K562 (cell line): Measurements from ENCODE around the gene PPFIA3.

Experiments used
- CEBPZ ChIP-seq: fragments of 150-350 bp; IDR thresholded peaks from 2 replicates; pipeline ENCODE4 v1.6.1; 2014; ENCODE audit warnings: low read depth, mild to moderate bottlenecking, low read length, borderline replicate concordance
- CREB5 ChIP-seq: fragments of 250-450 bp; sonication (Bioruptor Pico); IDR thresholded peaks from 2 replicates; pipeline ENCODE4 v1.5.0; 2020; ENCODE audit warnings: mild to moderate bottlenecking
- GTF2B ChIP-seq: IDR thresholded peaks from 2 replicates; pipeline ENCODE4 v1.6.1; 2011; ENCODE audit not compliant: insufficient read length; ENCODE audit errors: extremely low read depth
- JUN ChIP-seq, 2 experiments: sonication (generic) in 1 of 2; formaldehyde crosslinking in 1 of 2; IDR thresholded peaks; 2 replicates each; pipeline versions ENCODE4 v1.6.1 to v1.8.0; 2012 to 2022; ENCODE audit warnings: borderline replicate concordance in 2 of 2, mild to moderate bottlenecking in 2 of 2, improper control_type of control experiment in 1 of 2, low read depth in 1 of 2, low read length in 1 of 2, missing genetic modification reagents in 1 of 2
- MLX ChIP-seq, 2 experiments: fragments of 450-650 bp in 1 of 2; sonication (generic) in 1 of 2; formaldehyde crosslinking; conservative IDR thresholded peaks; 2 replicates each; pipeline versions ENCODE4 v1.4.0 to v1.8.1; 2020 to 2022; ENCODE audit warnings: mild to moderate bottlenecking in 1 of 2, missing genetic modification reagents in 1 of 2
- POLR2A ChIP-seq: fragments of 450-650 bp; conservative IDR thresholded peaks from 2 replicates; pipeline ENCODE4 v1.6.1; 2016
- RCOR1 ChIP-seq, 2 experiments: IDR thresholded peaks; 2 replicates each; pipeline ENCODE4 v1.6.1; 2012; ENCODE audit warnings: low read depth in 2 of 2, low read length in 2 of 2, borderline replicate concordance in 1 of 2, improper control_type of control experiment in 1 of 2

GRCh38 chr19:49160450-49161189, 41.3 kb downstream of the PPFIA3 start:
- TF ChIP-seq GTF2B (no peak), MLX (CRISPR knock-in tag; conservative IDR thresholded peaks at IDR 0.05) (no peak), CEBPZ (no peak), POLR2A (no peak; the same call in 1 of the 2 replicates), CREB5 (CRISPR knock-in tag) (no peak), RCOR1 (IDR thresholded peaks at IDR 0.05; ENCODE audit: borderline replicate concordance in 1 of 2, low read depth in 2 of 2, low read length in 2 of 2) (no peak), JUN (IDR thresholded peaks at IDR 0.05; ENCODE audit: borderline replicate concordance, low read depth, low read length) (no peak), JUN (CRISPR knock-in tag; IDR thresholded peaks at IDR 0.05; ENCODE audit: borderline replicate concordance) (no peak)
